Bronchial epithelial cell (primary cell): ENCODE results near the gene GTPBP8. TPM values are rescaled to one million over a fixed set of nuclear protein-coding genes. Genes with fewer than 3 reads are reported as not detected.

Experiments used
- DNase-seq: peaks from one replicate; pipeline ENCODE4 v3.0.0-alpha.2; 2010; ENCODE audit warnings: low read depth
- FAIRE-seq: peaks from 2 replicates; lab custom pipeline; 2011; peaks lifted over from hg19 to GRCh38; lab: Jason Lieb, UNC
- H3K27me3 ChIP-seq: 2 replicates; pipeline ENCODE4 v1.5.1; 2011; ENCODE audit warnings: low read length; ENCODE audit not compliant: control insufficient read depth, insufficient read depth
- H3K36me3 ChIP-seq: 2 replicates; pipeline ENCODE4 v1.5.1; 2011; ENCODE audit warnings: low read length; ENCODE audit not compliant: control insufficient read depth, insufficient read depth
- H3K4me3 ChIP-seq: 2 replicates; pipeline ENCODE4 v1.5.1; 2011; ENCODE audit warnings: mild to moderate bottlenecking, low read depth, low read length, control low read depth
- CTCF ChIP-seq: IDR thresholded peaks from 2 replicates; pipeline ENCODE4 v1.5.1; 2011; ENCODE audit warnings: mild to moderate bottlenecking, moderate library complexity, low read length, control low read depth, inconsistent platforms; ENCODE audit not compliant: insufficient read depth, severe bottlenecking
- total RNA-seq: library from RNA; depleted of rRNA; stranded (reverse); fragments of >200 nt; gene quantifications from 2 replicates; pipeline ENCODE4 v1.2.1, GENCODE V29; 2014

The GTPBP8 gene
- total RNA-seq, 1 donor from 2014 or later = 18.4 TPM

GRCh38 chr3:112965656-112966055 lies 25.1 kb upstream of the GTPBP8 start:
- H3K27me3 ChIP-seq = peaks cover 2% of the 10 kb centered on the region
- FAIRE-seq (no peak), DNase-seq (no peak)
- H3K4me3 ChIP-seq = no peak overlapping the region
- TF ChIP-seq CTCF = no peak
- H3K36me3 ChIP-seq = no peaks in the 10 kb centered on the region

GRCh38 chr3:112966633-112967032 lies 24.2 kb upstream of the GTPBP8 start:
- DNase-seq (no peak), FAIRE-seq (no peak)
- Histone ChIP-seq H3K36me3 (no peaks in the 10 kb centered on the region), H3K4me3 (no peak overlapping the region), H3K27me3 (peaks cover 2% of the 10 kb centered on the region)
- no peak for TF ChIP-seq CTCF

- no peak overlapping the region for H3K4me3 ChIP-seq
- peaks cover 2% of the 10 kb centered on the region for H3K27me3 ChIP-seq
- DNase-seq (no peak), FAIRE-seq (no peak)
- H3K36me3 ChIP-seq = no peaks in the 10 kb centered on the region
- no peak for TF ChIP-seq CTCF
Observed at GRCh38 chr3:112967425-112967824, 23.4 kb upstream of the GTPBP8 start.

- no peak overlapping the region for H3K4me3 ChIP-seq
- FAIRE-seq = no peak
- TF ChIP-seq CTCF = no peak
Observed at GRCh38 chr3:112967828-112968227, 23.0 kb upstream of the GTPBP8 start.

GRCh38 chr3:112972158-112972557 lies 18.6 kb upstream of the GTPBP8 start:
- peaks cover 2% of the 10 kb centered on the region for H3K27me3 ChIP-seq
- FAIRE-seq (no peak), DNase-seq (no peak)
- H3K4me3 ChIP-seq = no peak overlapping the region
- H3K36me3 ChIP-seq = no peaks in the 10 kb centered on the region
- no peak for TF ChIP-seq CTCF

More at GRCh38 chr3:112967828-112968227, 23.0 kb upstream of the GTPBP8 start:
- H3K36me3 ChIP-seq = no peaks in the 10 kb centered on the region
- DNase-seq = no peak
- H3K27me3 ChIP-seq = peaks cover 2% of the 10 kb centered on the region
